Limb (tissue), 2 donors: ENCODE measurements around the gene GABRG3.

Source experiments
- DNase-seq, 2 donors: peaks; one replicate each; pipeline ENCODE4 v3.0.0-alpha.2; 2016; ENCODE audit errors: extremely low spot score in 2 of 2

GABRG3 gene

GRCh38 chr15:27458345-27459084 is 487.5 kb downstream of the GABRG3 start:
- no peak for DNase-seq

- DNase-seq, result no peak
Observed at GRCh38 chr15:27459836-27460235, 488.9 kb downstream of the GABRG3 start.

GRCh38 chr15:27461181-27461580 is 490.2 kb downstream of the GABRG3 start:
- no peak for DNase-seq

- DNase-seq, result no peak
Observed at GRCh38 chr15:27463525-27464088, 492.6 kb downstream of the GABRG3 start.

GRCh38 chr15:27464941-27465612 is 494.1 kb downstream of the GABRG3 start:
- DNase-seq, result no peak

- DNase-seq, result no peak
Observed at GRCh38 chr15:27466758-27467157, 495.8 kb downstream of the GABRG3 start.

GRCh38 chr15:27468151-27468591 is 497.2 kb downstream of the GABRG3 start:
- no peak for DNase-seq

GRCh38 chr15:27473845-27474244 is 502.9 kb downstream of the GABRG3 start:
- DNase-seq, result no peak

- no peak for DNase-seq
Observed at GRCh38 chr15:27475395-27475794, 504.4 kb downstream of the GABRG3 start.

GRCh38 chr15:27479296-27480140 is 508.5 kb downstream of the GABRG3 start:
- DNase-seq, result no peak

GRCh38 chr15:27480141-27480530 is 509.2 kb downstream of the GABRG3 start:
- no peak for DNase-seq

- DNase-seq, result no peak
Observed at GRCh38 chr15:27480642-27481041, 509.7 kb downstream of the GABRG3 start.

- no peak for DNase-seq
Observed at GRCh38 chr15:27481768-27482167, 510.8 kb downstream of the GABRG3 start.

GRCh38 chr15:27482287-27482686 is 511.3 kb downstream of the GABRG3 start:
- DNase-seq, result no peak

GRCh38 chr15:27483124-27483523 is 512.1 kb downstream of the GABRG3 start:
- no peak for DNase-seq

- no peak for DNase-seq
Observed at GRCh38 chr15:27485265-27485664, 514.3 kb downstream of the GABRG3 start.

GRCh38 chr15:27486051-27486450 is 515.1 kb downstream of the GABRG3 start:
- DNase-seq, result no peak

GRCh38 chr15:27486683-27487647 is 516.0 kb downstream of the GABRG3 start:
- no peak for DNase-seq

GRCh38 chr15:27487846-27488245 is 516.9 kb downstream of the GABRG3 start:
- DNase-seq, result no peak

GRCh38 chr15:27490867-27491595 is 520.0 kb downstream of the GABRG3 start:
- no peak for DNase-seq
